ENCODE data around the gene FRMD4A.
A peak's percentile ranks its signal among the peaks of the same experiment; 100 is the strongest.

The FRMD4A gene

DNA sequence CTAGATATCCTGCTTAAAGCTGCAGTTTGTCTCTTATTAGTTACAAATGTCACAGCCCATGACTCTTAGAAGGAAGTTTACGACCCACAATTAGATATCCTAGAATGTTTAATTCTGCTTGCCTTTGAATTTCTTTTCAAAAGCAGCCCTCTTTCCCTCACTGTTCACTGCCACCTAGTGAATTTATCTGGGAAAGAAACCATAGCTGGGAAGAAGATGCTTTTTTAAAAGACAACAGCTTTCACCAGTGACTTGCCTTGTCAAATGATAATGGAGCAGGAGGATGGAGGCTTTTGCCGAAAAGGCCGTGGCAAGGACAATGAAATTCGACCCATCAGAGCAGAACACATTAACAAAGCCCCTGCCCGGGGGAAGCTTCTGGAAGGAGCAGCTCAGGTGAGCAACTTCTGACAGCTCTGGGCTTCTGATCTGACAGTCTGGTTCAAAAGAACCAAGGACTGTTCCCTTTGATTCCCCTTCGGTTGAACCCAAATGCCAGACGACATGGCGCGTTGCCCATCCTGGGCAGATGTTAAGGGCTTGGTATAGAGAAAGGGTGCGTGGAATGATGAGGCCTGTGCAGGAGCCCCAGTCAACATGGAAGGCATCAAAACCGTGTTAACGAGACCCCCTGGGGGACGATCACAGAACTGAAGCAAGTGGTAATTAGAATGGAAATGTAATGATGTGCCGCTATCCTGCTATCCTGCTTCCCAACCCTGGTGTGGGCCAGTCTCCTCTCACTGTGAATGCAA is 236.8 kb downstream of the FRMD4A start:
- TF ChIP-seq, protein P1, sequence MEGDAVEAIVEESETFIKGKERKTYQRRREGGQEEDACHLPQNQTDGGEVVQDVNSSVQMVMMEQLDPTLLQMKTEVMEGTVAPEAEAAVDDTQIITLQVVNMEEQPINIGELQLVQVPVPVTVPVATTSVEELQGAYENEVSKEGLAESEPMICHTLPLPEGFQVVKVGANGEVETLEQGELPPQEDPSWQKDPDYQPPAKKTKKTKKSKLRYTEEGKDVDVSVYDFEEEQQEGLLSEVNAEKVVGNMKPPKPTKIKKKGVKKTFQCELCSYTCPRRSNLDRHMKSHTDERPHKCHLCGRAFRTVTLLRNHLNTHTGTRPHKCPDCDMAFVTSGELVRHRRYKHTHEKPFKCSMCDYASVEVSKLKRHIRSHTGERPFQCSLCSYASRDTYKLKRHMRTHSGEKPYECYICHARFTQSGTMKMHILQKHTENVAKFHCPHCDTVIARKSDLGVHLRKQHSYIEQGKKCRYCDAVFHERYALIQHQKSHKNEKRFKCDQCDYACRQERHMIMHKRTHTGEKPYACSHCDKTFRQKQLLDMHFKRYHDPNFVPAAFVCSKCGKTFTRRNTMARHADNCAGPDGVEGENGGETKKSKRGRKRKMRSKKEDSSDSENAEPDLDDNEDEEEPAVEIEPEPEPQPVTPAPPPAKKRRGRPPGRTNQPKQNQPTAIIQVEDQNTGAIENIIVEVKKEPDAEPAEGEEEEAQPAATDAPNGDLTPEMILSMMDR (conservative IDR thresholded peaks at IDR 0.05), result peak; percentile 76
- H3K27ac ChIP-seq, result no peak overlapping the region

DNA sequence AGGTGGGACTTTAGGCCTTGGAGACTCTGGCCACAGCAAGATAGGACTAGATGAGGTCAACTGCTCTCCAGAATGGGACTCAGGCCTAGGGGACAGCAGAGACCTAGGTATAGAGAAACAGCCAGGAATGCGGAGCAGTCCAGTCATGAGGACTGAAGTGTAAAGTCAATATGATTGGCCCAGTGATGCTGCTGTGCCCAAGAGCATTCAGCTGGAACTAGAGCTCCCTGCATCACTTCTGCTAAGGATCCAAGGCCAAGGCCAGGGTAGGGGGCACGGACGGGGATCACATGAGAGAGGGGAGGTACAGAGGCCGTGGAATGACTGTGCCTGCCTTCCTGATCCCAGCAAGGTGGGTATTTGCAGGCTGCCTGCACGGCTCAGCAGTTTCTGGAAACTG is 237.9 kb downstream of the FRMD4A start:
- TF ChIP-seq, protein P1 (conservative IDR thresholded peaks at IDR 0.05), result no peak
- no peak overlapping the region for H3K27ac ChIP-seq

DNA sequence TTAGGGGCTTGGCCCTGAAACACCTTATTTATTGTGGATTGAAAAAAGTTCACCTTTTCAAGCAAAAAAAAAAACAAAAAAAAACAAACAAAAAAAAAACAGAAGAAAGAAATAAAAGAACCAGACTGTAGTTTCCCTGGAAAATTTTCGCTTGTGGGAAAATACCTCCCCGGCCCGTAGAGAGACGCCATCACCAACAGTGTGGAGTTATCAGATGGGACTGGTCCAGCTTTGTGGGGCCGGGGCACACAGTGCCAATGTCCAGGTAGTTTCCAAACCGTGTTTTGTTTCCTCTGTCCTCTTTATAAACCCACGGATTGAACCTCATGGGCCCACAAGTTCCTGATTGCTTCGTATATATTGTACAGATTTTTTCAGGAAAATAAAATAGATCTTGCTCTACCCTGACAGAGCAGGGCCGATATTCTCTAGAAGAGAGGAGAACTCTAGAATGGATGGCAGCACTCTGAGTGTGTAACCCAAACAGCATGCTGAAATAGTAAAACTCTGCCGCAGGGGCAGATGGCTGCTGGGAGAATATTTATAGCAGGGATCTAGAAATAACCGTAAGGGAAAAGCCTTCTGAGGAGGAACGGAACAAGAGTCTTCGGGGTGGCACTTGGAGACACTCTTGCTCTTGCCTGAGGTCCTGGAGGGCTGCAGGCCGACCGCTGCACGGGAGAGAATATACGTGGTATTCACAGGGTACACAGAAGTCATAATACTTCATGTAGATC is 241.0 kb downstream of the FRMD4A start:
- H3K27ac ChIP-seq, result peak overlapping the region; percentile 28; the same call in 1 of the 2 replicates
- TF ChIP-seq, protein P1 (conservative IDR thresholded peaks at IDR 0.05), result no peak

DNA sequence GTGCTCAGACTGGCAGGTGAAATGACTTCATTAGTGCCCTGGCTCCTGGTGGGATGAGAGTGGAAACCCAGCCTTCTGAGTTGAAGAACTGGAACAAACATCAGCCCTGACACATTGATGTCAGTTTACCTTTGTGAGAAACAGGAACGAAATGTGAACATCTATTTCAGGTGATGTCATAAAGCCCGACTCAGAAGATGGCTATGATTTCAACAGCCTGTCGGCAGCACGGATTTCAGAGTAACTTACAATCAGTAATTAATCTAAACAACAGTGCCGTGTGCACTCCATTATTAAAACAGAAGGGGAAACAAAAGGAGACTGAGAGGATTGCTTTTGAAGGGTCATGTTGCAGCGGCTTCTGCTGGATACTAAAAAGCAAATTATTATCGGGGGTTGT is 243.2 kb downstream of the FRMD4A start:
- H3K27ac ChIP-seq, result no peak overlapping the region
- TF ChIP-seq, protein P1 (conservative IDR thresholded peaks at IDR 0.05), result no peak

DNA sequence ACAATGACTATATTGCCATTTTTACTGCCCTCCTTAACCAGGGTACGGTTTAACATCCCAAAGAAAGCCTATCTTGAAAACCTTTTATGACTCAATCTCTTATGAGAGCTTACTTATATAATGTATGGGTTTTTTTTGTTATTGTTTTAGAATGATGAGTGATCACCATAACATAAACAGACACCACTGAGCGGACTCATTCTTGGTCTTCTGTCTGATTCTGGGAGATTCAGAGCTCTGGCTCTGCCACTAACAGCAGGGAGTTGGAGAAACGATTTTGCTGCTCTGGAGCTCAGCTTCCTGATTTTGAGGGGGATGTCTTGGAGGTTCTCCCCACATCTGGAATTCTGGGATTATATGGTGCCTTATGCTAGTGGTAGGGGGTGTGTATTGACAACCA is 244.1 kb downstream of the FRMD4A start:
- TF ChIP-seq, protein P1 (conservative IDR thresholded peaks at IDR 0.05), result no peak
- no peak overlapping the region for H3K27ac ChIP-seq

DNA sequence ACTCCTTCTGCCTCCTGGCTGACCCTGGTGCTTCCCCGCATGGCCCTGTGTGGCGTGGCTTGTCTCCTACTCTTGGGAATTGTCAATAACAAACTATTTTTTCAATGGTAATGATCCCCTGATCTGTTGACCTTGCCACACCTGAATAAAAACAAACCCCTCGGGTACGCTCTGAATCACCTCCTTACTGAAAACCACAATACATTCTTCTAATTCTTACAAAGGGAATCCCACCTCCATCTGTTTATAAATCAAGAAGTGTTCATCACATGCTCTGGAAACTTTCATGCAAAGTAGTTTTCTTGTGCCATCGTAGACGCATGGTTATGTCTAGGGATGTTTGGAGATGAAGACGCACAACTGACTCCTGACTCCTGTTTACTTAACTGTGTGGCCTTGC is 245.8 kb downstream of the FRMD4A start:
- no peak overlapping the region for H3K27ac ChIP-seq
- TF ChIP-seq, protein P1 (conservative IDR thresholded peaks at IDR 0.05), result no peak

DNA sequence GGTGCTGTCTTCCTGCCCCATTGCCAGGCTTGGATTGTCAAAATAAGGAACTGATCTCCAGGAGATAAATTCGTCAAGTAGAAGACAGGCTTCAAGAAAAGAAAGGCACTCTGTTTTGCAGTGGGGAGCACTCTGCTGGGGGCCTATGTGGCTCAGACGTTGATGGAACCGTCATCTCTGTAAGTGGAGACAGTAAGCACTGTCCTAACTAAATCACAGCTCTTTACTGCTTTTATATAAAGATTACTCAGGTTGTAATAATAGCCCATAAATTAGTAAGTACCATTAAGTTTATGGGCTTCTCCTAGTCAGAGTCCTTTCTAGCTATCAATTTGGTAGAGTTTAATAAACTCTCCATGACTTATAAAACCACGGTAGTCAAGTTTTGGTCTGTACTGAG is 249.9 kb downstream of the FRMD4A start:
- TF ChIP-seq, protein P1 (conservative IDR thresholded peaks at IDR 0.05), result no peak
- H3K27ac ChIP-seq, result no peak overlapping the region

Measured in VCaP (cell line).